Inflammatory macrophage treated with lipopolysaccharide for 1 hour (primary cell): ENCODE data around the gene OTULINL.

Experiments
- DNase-seq, 2 donors: peaks; one replicate each; pipeline ENCODE4 v3.0.0-alpha.2; 2020 to 2022

OTULINL gene

DNA sequence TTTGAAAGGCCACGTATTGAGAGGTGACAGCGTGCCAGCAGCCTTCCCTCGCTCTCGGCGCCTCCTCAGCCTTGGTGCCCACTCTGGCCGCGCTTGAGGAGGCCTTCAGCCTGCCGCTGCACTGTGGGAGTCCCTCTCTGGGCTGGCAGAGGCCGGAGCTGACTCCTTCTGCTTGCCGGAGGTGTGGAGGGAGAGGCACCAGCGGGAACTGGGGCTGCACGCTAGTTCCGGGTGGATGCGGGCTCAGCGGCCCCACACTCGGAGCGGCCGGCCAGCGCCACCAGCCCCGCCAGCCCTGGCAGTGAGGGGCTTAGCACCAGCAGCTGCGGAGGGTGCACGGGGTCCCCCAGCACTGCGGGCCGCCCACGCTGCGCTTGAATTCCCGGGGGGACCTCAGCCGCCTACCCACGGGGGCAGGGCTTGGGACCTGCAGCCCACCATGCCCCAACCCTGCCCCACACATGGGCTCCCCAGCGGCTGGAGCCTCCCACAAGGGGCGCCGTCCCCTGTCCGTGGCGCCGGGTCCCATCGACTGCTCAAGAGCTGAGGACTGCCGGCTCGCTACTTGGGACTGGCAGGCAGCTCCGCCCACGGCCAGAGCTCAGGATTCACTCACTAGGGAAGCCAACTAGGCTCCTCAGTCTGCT lies 4.4 kb upstream of the OTULINL start:
- no peak for DNase-seq

DNA sequence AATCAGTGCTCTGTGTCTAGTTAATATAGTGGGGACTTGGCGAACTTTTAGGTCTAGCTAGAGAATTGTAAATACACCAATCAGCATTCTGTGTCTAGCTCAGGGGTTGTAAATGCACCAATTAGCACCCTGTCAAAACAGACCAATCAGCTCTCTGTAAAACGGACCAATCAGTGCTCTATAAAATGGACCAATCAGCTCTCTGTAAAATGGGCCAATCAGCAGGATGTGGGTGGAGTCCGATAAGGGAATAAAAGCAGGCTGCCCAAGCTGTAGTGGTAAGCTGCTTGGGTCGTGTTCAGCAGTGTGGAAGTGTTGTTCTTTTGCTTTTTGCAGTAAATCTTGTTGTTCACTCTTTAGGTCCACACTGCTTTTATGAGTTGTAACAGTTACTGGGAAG lies 3.6 kb upstream of the OTULINL start:
- no peak for DNase-seq

- no peak for DNase-seq
Observed at GRCh38 chr5:14579246-14579645, 2.3 kb upstream of the OTULINL start.

GRCh38 chr5:14579731-14580397 lies 1.7 kb upstream of the OTULINL start:
- DNase-seq, result no peak

DNA sequence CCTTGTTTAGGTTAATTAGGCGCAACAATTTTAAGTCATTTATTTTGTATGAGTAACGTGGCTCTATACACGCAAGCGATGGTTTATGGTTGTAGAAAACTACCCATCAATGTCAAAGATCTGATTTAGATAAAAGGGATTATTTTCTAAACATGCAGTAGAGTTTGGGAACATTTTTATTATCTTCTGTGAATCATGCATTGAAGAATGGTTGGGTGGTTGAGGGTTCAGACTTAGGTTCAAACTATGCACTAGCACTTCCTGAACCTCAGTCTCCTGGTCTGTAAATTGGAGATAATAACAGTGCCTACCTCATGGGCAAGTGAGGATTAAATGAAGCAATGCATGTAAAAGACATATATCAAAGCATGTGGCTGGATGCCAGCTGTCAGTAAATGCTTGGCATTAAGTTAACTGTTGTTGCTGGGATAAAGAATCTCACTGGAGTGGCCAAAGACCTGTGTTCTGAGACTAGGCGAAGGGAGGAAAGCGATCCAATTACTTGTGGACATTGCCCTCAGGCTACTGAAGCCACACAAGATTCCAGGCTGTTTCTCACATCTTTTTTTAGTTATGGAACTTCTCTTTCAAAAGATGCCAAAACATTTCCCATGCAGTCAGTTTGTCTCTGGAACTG lies 1.1 kb upstream of the OTULINL start:
- DNase-seq, result no peak

DNA sequence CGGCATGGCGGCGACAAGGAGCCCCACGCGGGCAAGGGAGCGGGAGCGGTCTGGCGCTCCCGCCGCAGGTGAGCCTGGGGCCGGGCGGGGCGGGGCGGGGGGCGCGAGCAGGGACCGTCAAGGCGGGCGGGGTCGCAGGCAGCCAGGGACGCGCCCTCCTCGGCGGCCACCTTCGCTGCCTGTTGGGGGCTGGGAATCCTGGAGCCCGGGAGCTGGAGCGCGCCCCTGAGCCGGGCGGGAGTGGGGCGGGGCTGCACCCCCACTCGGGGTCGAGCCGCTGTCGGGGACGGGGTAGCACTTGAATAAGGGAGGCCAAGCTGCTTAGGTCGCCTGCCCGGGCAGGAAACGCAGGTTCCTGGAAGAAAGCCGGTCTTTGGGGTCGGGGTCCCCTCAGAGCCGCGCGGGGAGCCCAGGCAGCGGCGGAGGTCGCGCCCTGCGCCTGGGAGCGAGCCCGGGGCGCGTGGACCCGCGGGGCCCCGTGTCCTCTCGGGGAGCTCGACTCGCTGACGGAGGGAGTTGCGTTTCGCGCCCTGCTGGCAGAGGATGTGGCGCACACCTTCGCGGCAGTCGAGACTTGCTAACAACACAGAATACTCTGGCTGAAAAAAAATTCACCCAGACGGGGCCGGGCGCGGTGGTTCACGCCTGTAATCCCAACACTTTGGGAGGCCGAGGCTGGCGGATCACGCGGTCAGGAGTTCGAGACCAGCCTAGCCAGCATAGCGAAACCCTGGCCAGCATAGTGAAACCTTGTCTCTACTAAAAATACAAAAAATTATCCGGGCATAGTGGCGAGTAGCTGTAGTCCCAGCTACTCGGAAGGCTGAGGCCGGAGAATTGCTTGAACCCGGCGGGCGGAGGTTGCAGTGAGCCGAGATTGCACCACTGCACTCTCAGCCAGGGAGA lies 552 bp downstream of the OTULINL start:
- peak; percentile 36 to 55 for DNase-seq

- DNase-seq, result no peak
Observed at GRCh38 chr5:14582797-14583137, 1.2 kb downstream of the OTULINL start.

- no peak for DNase-seq
Observed at GRCh38 chr5:14584848-14585247, 3.3 kb downstream of the OTULINL start.

DNA sequence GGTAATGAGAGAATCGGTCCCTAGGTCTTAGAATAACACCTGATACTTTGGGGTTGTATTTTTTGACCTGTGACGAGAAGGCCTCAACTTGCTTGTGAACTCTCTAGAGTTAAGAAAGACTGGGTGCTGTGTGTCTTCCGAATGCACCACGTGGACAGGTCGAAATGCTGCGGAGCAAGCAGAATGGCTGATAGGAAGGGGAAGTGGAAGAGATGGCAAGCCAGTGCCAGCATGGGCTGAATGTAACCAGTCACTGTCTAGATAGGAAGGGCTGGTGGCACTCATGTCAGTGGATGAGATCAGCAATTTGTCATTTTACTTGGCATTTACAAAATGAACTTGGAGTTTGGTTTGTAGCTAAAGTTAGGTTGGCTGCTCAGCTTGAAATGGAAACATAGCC lies 5.6 kb downstream of the OTULINL start:
- DNase-seq, result peak; percentile 75 to 78

GRCh38 chr5:14588145-14588544 lies 6.6 kb downstream of the OTULINL start:
- DNase-seq, result peak in 1 of 2 donors; percentile 37

DNA sequence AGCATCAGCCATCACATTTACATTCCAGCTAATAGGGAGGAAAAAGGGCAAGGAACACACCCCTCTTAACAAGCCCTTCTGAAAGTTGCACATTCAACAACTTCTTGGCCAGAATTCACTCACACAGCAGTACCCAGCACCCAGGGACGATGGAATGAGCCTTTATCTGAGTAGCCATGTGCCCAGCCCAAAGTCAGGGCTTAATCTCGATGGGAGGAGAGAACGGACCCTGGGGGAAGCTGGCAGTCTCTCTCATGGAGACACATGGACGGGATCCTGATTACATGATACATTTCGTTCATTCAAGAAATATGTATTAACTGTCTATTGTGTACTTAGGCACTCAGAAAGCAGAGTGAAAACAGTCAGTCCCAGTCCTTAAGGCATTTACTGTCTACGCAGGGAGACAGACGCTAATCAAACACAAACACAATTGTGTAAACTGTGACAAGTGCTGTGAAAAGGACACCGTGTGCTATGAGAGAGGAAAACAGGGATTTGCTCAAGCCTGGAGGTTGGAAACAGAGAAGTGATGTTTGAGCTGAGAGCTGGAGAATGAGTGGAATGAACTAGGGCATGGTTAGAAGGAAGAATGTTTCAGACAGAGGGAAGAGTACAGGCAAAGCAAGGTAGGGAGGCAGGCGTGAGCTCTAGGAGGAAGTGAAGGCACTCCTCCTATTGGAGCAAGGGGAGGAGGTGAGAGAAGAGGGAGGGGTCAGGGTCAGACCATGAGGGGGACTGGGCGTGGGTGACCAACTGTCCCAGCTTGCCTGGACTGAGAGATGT lies 7.4 kb downstream of the OTULINL start:
- DNase-seq, result no peak

GRCh38 chr5:14590949-14591348 lies 9.4 kb downstream of the OTULINL start:
- DNase-seq, result no peak

DNA sequence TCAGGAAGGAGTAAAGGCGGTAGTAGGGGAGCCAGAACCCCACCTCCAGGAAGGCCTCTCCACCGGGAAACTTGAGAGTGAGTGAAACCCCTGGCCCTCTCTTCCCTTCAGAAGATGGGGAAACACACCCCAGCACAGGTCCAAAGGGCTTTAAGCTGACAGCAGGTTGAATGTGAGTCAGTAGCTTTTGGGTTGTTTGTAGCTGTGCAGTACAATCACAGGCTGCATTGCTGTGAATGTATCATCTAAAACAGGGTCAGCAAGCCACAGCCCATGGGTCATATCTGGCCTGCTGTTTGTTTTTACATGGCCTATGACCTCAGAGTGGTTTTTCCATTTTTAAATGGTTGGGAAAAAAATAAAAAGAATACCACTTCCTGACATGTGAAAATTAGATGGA lies 10.0 kb downstream of the OTULINL start:
- no peak for DNase-seq

- no peak for DNase-seq
Observed at GRCh38 chr5:14593326-14594021, 11.9 kb downstream of the OTULINL start.

- DNase-seq, result peak in 1 of 2 donors; percentile 15
Observed at GRCh38 chr5:14594378-14595074, 12.9 kb downstream of the OTULINL start.

- peak; percentile 52 to 56 for DNase-seq
Observed at GRCh38 chr5:14595189-14595588, 13.6 kb downstream of the OTULINL start.

DNA sequence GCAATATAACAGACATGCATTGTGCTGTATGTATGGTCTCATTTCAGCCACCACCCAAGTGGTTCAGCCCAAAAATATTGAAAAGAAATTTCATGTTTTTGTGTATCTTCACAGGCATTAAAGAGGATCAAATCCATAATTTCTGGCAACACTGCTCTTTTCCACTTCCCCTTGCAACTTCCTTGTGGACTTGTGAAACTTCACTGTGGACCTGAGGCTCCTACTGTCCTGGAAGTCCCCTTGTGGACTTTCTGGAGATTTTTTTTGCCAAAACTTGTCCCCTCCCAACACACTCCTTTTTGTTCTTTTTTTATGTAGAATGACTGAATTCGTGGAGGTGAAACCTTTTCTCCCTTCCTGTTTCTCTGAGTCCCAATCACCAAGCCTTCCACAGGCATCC lies 14.3 kb downstream of the OTULINL start:
- peak; percentile 69 to 87 for DNase-seq

GRCh38 chr5:14597080-14597479 lies 15.5 kb downstream of the OTULINL start:
- no peak for DNase-seq

- DNase-seq, result peak in 1 of 2 donors; percentile 19
Observed at GRCh38 chr5:14598225-14598624, 16.6 kb downstream of the OTULINL start.

DNA sequence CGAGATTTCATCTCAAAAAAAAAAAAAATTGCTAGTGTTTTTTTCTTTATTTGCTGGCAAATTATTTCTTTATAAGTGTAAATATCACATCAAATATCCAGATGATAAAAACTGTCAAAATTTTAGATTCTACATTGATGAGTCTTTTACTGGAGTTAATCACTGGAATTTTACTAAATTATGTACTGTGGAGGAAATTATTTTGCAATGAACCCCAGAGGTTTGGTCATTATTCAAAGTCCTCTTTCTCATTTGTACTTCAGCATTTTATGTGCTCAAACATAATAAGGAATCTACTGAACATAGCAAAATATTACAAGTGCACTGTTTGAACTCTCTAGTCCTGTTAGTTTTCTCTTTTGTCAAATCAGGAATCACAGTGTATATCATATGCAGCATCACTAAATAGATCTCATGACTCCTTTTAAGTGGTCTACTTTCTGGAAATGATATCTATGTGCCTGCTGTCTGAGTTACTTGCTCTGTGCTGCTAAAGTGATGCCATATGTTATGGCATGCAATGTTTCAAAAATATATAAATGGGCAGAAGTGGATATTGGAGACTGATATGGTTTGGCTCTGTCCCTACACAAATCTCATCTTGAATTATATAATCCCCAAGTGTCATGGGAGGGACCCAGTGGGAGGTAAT lies 18.0 kb downstream of the OTULINL start:
- DNase-seq, result peak; percentile 14 to 46

DNA sequence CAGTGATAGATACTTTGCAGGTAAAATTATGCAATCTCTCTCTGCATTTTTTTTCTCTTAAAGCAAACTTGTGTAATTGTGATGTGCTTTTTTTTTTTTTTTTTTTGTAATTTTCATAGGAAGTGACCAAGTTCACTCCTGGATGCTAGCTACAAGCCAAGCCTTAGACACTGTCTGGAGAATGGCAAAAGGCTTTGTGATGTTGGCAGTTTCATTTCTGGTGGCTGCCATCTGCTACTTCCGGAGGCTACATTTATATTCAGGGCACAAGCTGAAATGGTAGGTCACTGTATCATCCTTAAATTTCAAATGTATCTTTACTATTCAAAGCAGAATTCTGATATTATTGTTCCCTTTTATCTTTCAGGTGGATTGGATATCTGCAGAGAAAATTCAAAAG lies 19.3 kb downstream of the OTULINL start:
- DNase-seq, result no peak
